ENCODE results near the gene CALHM3.

GRCh38 chr10:103479135-103479534 is at the start of gene CALHM3:
- TF ChIP-seq TAF1 (IDR thresholded peaks at IDR 0.05; ENCODE audit: borderline replicate concordance, low read depth, low read length) (no peak), POLR2AphosphoS5 (IDR thresholded peaks at IDR 0.05; ENCODE audit: low read depth, low read length) (no peak), POLR2A (IDR thresholded peaks at IDR 0.05; ENCODE audit: low read depth, low read length) (no peak)

Measured in GM12892 (cell line).